ENCODE results near the gene HOXA10.

GRCh38 chr7:27178366-27178765 is 4.2 kb upstream of the HOXA10 start:
- no peak for TF ChIP-seq CTCF (conservative IDR thresholded peaks at IDR 0.05 in 1 of 2, IDR thresholded peaks at IDR 0.05 in 1 of 2; ENCODE audit: low read depth in 1 of 2, low read length in 2 of 2)
- TF ChIP-seq EZH2 (IDR thresholded peaks at IDR 0.05; ENCODE audit: low read length, missing control alignments) = no peak
